Measurements from ENCODE around the gene CENPB. TPM values are rescaled to one million over a fixed set of nuclear protein-coding genes. Genes with fewer than 3 reads are reported as not detected.

CENPB gene
- total and polyA plus RNA-seq, 2 of the 4 experiments (the other 2 are of a cell fraction), result 45.7 to 59.1 TPM

Other genes with a start within 250 kb of the CENPB start
- gene GFRA4, start 123.3 kb downstream of the CENPB start, total RNA-seq (2012; rRNA removed), result not detected in 2 replicates
- not detected in 2 replicates for gene GFRA4, start 123.3 kb downstream of the CENPB start, polyA plus RNA-seq (2012; rRNA removed)
- under 0.01 and 0.18 TPM in 2 replicates for gene ADAM33, start 104.7 kb downstream of the CENPB start, total RNA-seq (2012; rRNA removed)
- 1.6 and 1.7 TPM in 2 replicates for gene ADAM33, start 104.7 kb downstream of the CENPB start, polyA plus RNA-seq (2012; rRNA removed)
- not detected in 2 replicates for gene SIGLEC1, start 74.1 kb downstream of the CENPB start, total RNA-seq (2012; rRNA removed)
- gene SIGLEC1, start 74.1 kb downstream of the CENPB start, polyA plus RNA-seq (2012; rRNA removed), result not detected in 2 replicates
- not detected in 2 replicates for gene HSPA12B, start 54.1 kb downstream of the CENPB start, total RNA-seq (2012; rRNA removed)
- not detected in 2 replicates for gene HSPA12B, start 54.1 kb downstream of the CENPB start, polyA plus RNA-seq (2012; rRNA removed)
- 31.4 and 31.9 TPM in 2 replicates for gene ADISSP, start 19.0 kb downstream of the CENPB start, total RNA-seq (2012; rRNA removed)
- 58.2 and 65.0 TPM in 2 replicates for gene ADISSP, start 19.0 kb downstream of the CENPB start, polyA plus RNA-seq (2012; rRNA removed)
- gene SPEF1, start 5.3 kb downstream of the CENPB start, total RNA-seq (2012; rRNA removed), result under 0.01 TPM in 1 of 2 replicates, not detected in the other
- 0.15 and 0.26 TPM in 2 replicates for gene SPEF1, start 5.3 kb downstream of the CENPB start, polyA plus RNA-seq (2012; rRNA removed)
- 14.5 and 14.7 TPM in 2 replicates for gene CDC25B, start 9.6 kb upstream of the CENPB start, total RNA-seq (2012; rRNA removed)
- 50.5 and 59.8 TPM in 2 replicates for gene CDC25B, start 9.6 kb upstream of the CENPB start, polyA plus RNA-seq (2012; rRNA removed)
- 11.4 and 11.7 TPM in 2 replicates for gene AP5S1, start 33.8 kb upstream of the CENPB start, total RNA-seq (2012; rRNA removed)
- gene AP5S1, start 33.8 kb upstream of the CENPB start, polyA plus RNA-seq (2012; rRNA removed), result 10.1 and 12.5 TPM in 2 replicates
- gene MAVS, start 60.1 kb upstream of the CENPB start, total RNA-seq (2012; rRNA removed), result 10.3 and 10.4 TPM in 2 replicates
- gene MAVS, start 60.1 kb upstream of the CENPB start, polyA plus RNA-seq (2012; rRNA removed), result 15.5 and 15.6 TPM in 2 replicates
- 28.1 and 47.8 TPM in 2 replicates for gene PANK2, start 102.6 kb upstream of the CENPB start, total RNA-seq (2012; rRNA removed)
- gene PANK2, start 102.6 kb upstream of the CENPB start, polyA plus RNA-seq (2012; rRNA removed), result 15.8 and 17.7 TPM in 2 replicates
- 11.3 and 12.5 TPM in 2 replicates for gene RNF24, start 228.8 kb upstream of the CENPB start, total RNA-seq (2012; rRNA removed)
- 9.1 and 11.3 TPM in 2 replicates for gene RNF24, start 228.8 kb upstream of the CENPB start, polyA plus RNA-seq (2012; rRNA removed)

Data from IMR-90 (cell line).